Measurements from ENCODE around the gene MYO10. TPM values are rescaled to one million over a fixed set of nuclear protein-coding genes. Genes with fewer than 3 reads are reported as not detected.

The MYO10 gene
- total RNA-seq, 1 experiment from 2014 or later, result 202 TPM

DNA sequence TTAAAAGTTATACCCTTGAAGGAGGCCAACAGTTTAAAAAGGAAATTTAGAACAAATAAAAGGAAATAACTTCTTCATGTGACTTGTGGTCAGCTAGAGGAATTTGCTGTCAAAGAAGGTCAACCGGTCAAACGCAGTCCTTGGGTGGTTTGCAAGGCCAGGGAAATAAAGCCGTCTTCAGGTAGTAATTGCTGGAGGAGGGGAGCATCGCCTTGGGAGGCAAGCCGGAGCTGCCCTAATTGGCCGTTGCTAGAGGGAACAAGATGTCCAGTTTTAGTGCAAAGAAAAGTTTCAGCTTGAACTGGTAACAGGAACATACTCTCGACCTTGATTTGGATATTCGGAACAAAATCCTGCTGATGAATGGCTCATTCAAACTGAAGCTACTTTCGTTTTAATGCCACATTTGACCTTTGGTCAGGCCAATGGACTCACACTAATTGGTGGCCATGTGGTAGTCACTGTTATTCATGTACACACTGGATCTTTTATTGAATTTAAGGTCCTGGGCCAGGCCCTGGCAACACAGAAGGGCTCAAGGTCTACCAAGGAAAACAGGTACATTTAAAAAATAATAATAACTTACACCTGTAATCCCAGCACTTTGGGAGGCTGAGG lies 47.0 kb upstream of the MYO10 start:
- TF ChIP-seq, protein P1, sequence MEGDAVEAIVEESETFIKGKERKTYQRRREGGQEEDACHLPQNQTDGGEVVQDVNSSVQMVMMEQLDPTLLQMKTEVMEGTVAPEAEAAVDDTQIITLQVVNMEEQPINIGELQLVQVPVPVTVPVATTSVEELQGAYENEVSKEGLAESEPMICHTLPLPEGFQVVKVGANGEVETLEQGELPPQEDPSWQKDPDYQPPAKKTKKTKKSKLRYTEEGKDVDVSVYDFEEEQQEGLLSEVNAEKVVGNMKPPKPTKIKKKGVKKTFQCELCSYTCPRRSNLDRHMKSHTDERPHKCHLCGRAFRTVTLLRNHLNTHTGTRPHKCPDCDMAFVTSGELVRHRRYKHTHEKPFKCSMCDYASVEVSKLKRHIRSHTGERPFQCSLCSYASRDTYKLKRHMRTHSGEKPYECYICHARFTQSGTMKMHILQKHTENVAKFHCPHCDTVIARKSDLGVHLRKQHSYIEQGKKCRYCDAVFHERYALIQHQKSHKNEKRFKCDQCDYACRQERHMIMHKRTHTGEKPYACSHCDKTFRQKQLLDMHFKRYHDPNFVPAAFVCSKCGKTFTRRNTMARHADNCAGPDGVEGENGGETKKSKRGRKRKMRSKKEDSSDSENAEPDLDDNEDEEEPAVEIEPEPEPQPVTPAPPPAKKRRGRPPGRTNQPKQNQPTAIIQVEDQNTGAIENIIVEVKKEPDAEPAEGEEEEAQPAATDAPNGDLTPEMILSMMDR (conservative IDR thresholded peaks at IDR 0.05; ENCODE audit: low read depth, low read length), result no peak
- no peak for TF ChIP-seq EZH2 (IDR thresholded peaks at IDR 0.05; ENCODE audit: borderline replicate concordance, low read depth, low read length, poor library complexity, severe bottlenecking)
- no peaks in the 10 kb centered on the region for H3K27me3 ChIP-seq (replicated peaks; ENCODE audit: insufficient read depth, low read depth, low read length, poor library complexity)
- H3K4me3 ChIP-seq (ENCODE audit: low read depth, low read length, poor library complexity, severe bottlenecking), result no peak overlapping the region
- DNase-seq (ENCODE audit: low spot score), result no peak
- H3K27ac ChIP-seq (ENCODE audit: low read depth, low read length, poor library complexity, severe bottlenecking), result no peak overlapping the region
- no peaks in the 10 kb centered on the region for H3K4me1 ChIP-seq (ENCODE audit: insufficient read depth, low read length, poor library complexity, severe bottlenecking)
- H3K9me3 ChIP-seq (ENCODE audit: low read depth, low read length, poor library complexity, severe bottlenecking), result no peaks in the 10 kb centered on the region
- intact Hi-C loops (cut with micrococcal nuclease; ENCODE audit: unreplicated experiment), result no loop called here
- BruUV-seq (replicated peaks), result no TSS peak
- POLR2A ChIA-PET (ENCODE audit: low non-redundant PET), result no interaction called here
- CTCF ChIA-PET, result no interaction called here
- no peaks in the 10 kb centered on the region for H3K36me3 ChIP-seq (ENCODE audit: insufficient read depth, low read length, poor library complexity, severe bottlenecking)

DNA sequence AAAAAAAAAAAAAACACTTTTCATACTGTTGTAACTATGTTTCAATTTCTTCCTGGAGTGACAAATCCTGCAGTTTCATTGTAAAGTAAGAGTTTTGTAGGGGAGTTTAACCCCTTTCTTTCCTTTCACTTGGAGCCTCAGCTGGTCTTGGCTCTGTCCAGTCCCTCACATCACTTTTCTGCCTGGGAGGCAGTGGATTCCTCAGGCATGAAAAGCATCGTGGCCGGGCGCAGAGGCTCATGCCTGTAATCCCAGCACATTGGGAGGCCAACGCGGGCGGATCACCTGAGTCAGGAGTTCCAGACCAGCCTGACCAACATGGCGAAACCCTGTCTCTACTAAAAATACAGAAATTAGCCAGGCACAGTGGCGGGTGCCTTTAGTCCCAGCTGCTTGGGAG lies 45.6 kb upstream of the MYO10 start:
- Histone ChIP-seq H3K36me3 (ENCODE audit: insufficient read depth, low read length, poor library complexity, severe bottlenecking) (no peaks in the 10 kb centered on the region), H3K4me1 (ENCODE audit: insufficient read depth, low read length, poor library complexity, severe bottlenecking) (no peaks in the 10 kb centered on the region), H3K27ac (ENCODE audit: low read depth, low read length, poor library complexity, severe bottlenecking) (no peak overlapping the region), H3K9me3 (ENCODE audit: low read depth, low read length, poor library complexity, severe bottlenecking) (no peaks in the 10 kb centered on the region), H3K27me3 (replicated peaks; ENCODE audit: insufficient read depth, low read depth, low read length, poor library complexity) (no peaks in the 10 kb centered on the region), H3K4me3 (ENCODE audit: low read depth, low read length, poor library complexity, severe bottlenecking) (no peak overlapping the region)
- CTCF ChIA-PET, result no interaction called here
- POLR2A ChIA-PET (ENCODE audit: low non-redundant PET), result no interaction called here
- no TSS peak for BruUV-seq (replicated peaks)
- TF ChIP-seq, protein P1 (conservative IDR thresholded peaks at IDR 0.05; ENCODE audit: low read depth, low read length), result no peak
- DNase-seq (ENCODE audit: low spot score), result no peak
- intact Hi-C loops (cut with micrococcal nuclease; ENCODE audit: unreplicated experiment), result no loop called here

DNA sequence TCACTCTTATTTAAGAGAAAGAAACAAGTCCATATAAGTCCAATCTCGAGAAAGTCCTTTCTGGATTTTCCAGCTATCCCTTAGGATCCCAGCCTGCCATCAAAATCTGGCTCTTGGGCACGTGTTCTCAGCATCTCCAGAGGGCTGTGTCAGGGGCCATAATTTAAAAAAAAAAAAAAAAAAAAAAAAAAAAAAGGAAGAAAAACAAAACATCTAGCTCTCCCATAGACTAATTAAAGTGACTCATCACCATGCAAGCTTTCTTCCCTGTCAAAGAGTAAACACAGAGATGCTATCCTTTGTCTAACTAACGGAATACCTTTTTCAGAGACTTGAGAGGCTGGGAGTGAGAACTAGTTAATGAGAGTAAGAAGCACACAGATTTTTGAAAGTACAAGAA lies 44.9 kb upstream of the MYO10 start:
- no peaks in the 10 kb centered on the region for H3K9me3 ChIP-seq (ENCODE audit: low read depth, low read length, poor library complexity, severe bottlenecking)
- CTCF ChIA-PET, result no interaction called here

More for the DNA sequence above, 44.9 kb upstream of the MYO10 start:
- Histone ChIP-seq H3K27ac (ENCODE audit: low read depth, low read length, poor library complexity, severe bottlenecking) (no peak overlapping the region), H3K4me3 (ENCODE audit: low read depth, low read length, poor library complexity, severe bottlenecking) (no peak overlapping the region), H3K36me3 (ENCODE audit: insufficient read depth, low read length, poor library complexity, severe bottlenecking) (no peaks in the 10 kb centered on the region), H3K27me3 (replicated peaks; ENCODE audit: insufficient read depth, low read depth, low read length, poor library complexity) (no peaks in the 10 kb centered on the region), H3K4me1 (ENCODE audit: insufficient read depth, low read length, poor library complexity, severe bottlenecking) (no peaks in the 10 kb centered on the region)
- BruUV-seq (replicated peaks), result no TSS peak
- no peak for DNase-seq (ENCODE audit: low spot score)
- intact Hi-C loops (cut with micrococcal nuclease; ENCODE audit: unreplicated experiment), result no loop called here
- TF ChIP-seq, protein P1 (conservative IDR thresholded peaks at IDR 0.05; ENCODE audit: low read depth, low read length), result no peak
- TF ChIP-seq EZH2 (IDR thresholded peaks at IDR 0.05; ENCODE audit: borderline replicate concordance, low read depth, low read length, poor library complexity, severe bottlenecking), result no peak
- POLR2A ChIA-PET (ENCODE audit: low non-redundant PET), result no interaction called here

Data from A673 (cell line).